GM19239 (cell line): ENCODE data around the gene ASCL2.

Source experiments
- DNase-seq: peaks from one replicate; pipeline ENCODE4 v3.0.0; 2011; ENCODE audit warnings: low spot score; ENCODE audit not compliant: insufficient read length
- FAIRE-seq: peaks from 2 replicates; lab custom pipeline; 2011; peaks lifted over from hg19 to GRCh38; lab: Jason Lieb, UNC

ASCL2 gene

DNA sequence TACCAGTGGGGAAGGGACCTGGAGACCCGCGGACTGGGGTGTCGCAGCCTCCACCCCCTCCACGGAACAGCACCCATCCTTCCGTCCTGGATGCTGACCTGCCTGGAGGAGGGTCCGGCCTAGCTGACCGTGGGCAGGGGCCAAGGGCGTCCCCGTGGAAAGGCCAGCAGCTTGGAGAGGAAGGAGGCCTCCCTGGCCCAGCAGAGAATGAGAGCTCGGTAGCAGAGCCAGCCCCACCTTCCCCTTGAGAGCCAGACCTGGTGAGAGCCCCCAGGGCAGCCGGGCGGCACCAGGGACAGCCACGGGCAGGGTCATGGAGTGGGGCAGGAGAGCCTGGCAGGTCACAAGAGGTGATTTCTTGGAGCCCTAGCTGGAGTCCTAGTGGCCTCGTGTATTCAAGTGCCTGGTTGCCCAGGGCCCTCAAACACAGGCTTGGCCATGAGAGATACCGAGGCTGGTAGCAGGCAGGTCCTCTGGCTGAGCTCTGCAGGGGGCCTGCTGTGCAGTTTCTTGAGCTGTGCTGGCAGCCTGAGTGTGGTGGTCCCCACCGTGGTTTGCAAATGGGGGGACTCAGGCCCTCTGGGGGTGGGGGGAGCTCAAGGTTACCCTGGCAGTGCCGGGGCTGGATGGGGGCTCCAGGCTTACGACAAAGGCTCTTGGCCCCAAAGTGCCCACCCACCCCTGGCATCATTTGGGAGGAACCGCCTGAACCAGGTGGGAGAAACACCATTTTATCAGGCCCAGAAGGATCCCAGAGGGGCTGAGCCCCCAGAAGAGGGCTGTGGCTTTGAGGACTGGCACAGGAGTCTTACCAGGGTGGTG is 39.1 kb upstream of the ASCL2 start:
- no peak for DNase-seq
- no peak for FAIRE-seq

DNA sequence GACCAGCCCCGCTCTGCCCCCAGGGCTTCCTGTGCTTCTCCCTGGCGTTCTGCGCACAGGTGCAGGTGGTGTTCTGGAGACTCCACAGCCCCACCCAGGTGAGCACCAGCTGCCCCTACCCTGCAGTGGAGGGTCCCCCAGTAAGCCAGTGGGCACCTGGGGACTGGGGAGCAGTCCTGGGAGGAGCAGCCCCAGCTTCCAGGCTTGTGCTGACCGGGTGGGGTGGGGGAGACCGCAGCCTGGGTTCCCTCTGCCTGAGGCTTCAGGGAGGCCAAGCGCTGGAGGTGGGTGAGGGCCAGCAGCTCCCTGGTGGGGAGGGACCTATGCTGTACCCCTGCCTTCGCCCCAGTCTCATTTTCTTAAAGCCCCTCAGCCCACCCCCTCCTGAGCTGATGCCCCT is 38.3 kb upstream of the ASCL2 start:
- FAIRE-seq, result no peak
- DNase-seq, result no peak

DNA sequence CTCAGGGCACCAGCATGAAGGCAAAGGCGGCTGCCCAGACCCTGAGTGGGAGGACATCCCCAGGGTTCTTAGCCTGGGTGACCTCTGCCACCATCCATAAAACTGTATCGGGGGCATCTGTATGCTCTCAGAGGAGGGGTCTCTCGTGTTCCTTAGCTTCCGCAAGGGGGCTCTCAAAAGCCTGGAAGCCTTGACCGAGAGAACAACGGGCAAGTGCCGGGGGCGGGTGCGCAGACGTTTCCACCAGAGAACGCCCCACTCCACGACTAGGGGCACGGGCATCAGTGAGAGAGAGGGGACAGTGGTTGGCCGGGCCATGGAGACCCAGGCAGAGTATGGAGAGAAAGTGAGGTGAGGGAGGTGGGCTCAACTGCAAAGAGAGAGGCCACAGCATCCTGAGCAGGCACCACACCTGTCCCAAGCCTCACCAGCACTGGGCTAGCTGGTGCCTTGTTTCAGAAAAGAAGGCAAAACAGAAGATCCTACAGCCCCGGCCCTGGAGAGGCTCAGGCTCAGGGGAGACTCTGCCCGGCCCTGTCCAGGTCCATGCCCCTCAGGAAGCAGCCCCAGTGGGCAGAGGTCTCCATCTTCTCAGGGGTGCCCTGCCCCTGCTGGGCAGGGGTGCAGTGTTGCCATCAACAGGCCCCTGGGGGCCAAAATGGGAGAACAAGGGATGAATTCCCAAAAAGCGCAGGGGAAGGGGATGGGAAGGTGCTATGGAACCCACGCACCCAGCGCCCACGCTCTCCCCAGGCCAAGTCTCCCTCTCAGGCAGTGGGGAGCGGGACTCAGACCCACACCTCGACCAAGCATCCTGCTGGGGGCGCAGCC is 37.3 kb upstream of the ASCL2 start:
- no peak for FAIRE-seq
- DNase-seq, result no peak

DNA sequence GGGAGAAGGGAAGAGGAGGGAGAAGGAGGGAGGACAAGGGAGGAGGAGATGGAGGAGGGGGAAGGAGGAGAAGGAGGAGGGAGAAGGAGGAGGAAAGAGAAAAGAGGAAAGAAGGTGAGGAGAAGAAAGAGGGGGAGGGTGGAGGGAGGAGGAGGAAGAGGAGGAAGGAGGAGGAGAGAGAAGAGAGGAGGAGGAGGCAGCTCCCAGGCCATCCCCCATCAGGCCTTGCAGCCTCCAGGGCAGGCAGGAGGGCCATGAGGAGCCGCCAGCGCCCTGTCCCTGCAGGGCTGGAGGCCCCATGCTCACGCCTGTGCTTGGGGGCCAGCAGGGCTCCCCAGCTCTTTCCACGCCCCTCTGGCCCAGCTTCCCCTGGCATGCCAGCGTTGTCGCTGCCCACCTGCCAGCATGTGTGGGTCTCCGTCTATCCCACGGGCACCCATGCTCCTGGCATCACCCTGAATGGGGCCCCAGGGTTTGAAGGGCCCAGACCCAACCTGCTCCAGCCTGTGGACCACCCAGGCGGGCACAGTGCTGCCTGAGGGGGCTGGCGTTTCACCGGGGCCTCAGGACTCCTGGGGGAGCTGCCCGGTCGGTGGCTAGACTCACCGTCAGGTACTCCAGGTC is 36.6 kb upstream of the ASCL2 start:
- no peak for FAIRE-seq
- no peak for DNase-seq

DNA sequence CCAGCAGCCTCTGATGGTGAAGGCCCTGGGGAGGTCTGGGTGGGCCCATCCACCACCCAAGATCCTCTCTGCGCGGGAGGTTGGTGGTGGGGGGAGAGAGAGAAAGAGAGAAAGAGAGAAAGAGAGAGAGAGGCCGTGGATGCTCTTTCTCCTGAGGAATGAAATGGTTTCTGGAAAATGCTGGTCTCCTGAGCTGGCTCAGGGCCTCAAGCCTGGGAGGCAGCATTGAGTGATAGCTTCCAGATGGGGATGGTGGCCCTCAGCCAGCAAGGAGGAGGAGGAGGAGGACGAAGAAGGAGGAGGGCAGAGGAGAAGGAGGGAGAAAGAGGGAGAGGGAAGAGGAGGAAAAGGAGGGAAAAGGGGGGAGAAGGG is 36.0 kb upstream of the ASCL2 start:
- FAIRE-seq (no peak), DNase-seq (no peak)

DNA sequence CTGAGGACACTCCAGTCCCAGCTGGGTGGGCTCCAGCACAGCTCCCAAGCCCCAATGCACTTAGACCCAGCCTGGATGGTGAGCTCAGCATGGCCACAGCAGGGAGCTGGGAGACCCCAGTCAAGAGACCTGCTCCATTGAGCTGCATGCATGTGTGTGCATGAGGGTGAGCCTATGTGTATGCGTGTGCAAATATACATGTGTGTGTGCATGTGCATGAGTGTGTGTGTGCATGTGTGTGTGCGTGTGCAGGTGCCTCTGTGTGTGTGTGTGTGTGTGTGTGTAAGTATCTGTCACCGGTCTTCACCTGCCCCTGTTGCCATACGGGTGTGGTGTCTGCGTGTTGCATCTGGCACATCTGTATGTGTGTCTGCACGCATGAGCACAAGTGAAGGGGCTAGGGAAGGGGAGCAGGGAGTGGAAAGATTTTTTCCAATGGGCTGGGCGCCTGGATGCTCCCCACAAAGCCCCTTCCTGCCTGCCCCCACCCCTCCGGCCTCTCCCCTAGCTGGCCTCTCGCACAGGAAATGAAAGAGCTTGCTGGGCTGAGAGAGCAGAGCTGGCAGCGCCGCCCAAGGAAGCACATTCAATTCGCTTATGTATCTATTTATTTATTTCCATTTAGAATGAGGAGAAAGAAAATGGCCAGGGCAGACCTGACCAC is 35.5 kb upstream of the ASCL2 start:
- FAIRE-seq (no peak), DNase-seq (no peak)

DNA sequence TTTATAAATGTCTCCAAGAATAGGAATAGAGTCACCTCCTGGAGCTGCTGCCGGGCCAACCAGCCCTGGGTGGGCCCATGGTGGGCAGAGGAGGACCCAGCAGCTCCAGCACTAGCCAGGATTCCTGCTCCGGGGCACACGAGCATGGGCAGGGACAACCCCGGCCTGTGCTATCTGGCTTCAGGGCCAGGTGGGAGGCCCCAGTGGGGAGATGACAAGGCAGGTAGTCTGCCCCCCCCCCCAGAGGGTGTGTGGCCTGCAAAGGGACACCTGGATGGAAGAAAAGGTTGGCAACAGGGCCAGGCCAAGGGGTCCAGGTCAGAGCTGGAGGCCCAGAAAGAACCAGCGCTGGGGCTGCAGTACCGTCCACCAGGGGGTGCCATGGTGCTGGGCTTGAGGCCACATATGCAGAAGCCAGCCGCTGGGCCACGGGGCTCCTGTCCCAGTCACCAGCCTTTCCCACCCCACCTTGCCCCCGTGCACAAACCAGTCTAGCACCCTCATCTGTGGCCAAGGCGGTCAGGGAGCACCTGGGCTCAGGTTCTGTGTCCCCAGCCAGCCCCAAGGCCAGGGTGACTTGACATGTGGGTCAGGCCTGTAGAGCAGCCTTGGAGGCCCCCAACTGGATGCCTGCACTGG is 34.9 kb upstream of the ASCL2 start:
- DNase-seq (peak; percentile 86), FAIRE-seq (peak; percentile 77)

DNA sequence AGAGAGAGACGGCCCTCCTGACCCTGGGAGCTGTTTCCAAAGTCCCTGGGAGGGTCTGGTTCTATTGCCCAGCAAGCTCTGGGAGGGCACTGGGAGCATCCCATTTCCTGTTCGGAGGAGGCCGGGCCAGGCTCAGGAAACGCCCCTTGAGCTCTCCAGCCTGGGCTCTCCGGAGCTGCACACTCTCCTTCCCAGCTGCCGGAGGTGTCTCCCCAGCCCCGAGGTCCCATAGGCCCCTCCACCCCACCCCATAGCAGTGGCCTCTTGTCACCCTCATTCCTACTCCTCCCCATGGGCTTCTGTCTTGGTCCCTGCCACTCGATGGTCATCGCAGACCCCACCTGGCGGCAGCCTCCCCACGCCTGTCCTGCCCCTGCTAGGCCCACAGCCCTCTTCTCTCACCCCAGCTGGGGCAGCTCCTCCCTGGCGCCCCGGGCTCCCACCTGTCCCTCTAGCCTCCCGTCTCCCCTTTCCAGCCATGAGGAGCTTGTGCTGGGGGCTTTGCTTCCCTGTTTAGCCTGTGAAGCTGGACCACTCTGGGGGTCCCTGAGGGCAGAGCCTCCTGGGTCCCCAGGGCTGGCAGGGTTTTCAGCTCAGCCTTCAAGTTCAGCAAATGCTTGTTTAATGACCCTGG is 34.2 kb upstream of the ASCL2 start:
- DNase-seq (no peak), FAIRE-seq (no peak)

DNA sequence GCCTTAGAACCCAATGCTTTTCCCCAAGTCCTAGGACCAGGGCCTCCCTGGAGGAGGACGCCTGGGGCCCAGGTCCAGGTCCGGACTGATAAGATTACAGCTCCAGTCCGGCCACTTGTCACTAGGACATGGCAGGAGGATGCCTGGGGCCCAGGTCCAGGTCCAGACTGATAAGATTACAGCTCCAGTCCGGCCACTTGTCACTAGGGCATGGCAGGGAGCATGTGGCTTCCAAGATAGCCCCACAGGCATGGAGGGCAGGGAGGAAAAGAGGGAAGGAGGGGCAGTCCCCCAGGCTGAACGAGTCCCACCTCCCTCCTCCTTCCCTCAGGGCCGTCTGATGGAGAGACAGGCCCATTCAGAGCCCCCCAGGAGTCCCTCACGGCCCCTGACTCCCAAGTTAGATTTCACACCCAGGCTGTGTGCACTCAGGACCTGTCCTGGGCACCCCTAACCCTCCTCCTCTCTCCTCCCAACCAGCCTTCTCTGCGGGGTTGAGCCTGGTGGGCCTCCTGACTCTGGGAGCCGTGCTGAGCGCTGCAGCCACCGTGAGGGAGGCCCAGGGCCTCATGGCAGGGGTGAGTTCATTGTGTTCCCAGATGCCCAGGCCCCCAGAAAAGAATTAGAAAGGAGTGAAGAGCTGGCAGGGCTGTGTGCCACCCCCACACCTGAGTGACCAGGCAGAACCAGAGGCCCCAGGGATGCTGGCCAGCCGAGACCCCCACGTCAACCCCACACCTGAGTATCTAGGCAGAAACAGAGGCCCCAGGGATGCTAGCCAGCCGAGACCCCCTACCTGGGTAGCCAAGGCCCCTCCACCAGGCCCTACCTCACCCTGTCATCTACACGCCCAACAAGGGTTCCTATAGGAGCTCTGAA is 33.5 kb upstream of the ASCL2 start:
- FAIRE-seq (no peak), DNase-seq (no peak)

DNA sequence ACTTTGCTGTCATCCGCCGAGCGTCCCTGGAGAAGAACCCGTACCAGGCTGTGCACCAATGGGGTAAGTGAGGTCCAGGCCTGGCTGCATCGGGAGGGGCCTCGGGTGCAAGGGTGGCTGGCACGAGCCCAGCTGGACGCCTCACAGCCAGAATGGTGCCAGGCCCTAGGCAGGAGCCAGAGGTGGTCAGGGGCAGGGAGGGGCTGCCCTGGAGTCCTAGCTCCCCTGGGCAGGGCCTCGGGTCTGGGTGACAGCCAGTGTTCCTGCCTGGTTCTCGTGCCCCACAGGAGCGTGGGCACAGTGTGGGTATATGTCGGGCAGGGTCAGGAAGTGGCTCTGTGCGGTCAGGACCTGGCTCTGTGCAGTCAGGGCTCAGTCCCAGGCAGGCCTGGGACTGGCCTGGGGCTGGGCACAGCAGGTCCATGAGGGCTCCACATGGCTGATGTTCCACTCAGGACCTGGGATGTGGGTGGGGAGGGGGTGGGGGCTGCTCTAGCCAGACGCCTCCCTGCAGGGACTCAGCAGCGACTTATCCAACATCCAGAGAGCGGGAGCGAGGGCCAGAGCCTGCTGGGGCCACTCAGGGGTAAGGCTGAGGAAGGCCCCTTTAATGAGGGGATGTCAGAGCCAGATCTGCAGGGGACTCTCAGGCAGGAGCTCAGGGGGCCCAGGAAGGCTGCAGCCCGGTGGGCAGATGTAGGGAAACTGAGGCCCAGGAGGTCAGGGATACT is 32.7 kb upstream of the ASCL2 start:
- DNase-seq (no peak), FAIRE-seq (no peak)

DNA sequence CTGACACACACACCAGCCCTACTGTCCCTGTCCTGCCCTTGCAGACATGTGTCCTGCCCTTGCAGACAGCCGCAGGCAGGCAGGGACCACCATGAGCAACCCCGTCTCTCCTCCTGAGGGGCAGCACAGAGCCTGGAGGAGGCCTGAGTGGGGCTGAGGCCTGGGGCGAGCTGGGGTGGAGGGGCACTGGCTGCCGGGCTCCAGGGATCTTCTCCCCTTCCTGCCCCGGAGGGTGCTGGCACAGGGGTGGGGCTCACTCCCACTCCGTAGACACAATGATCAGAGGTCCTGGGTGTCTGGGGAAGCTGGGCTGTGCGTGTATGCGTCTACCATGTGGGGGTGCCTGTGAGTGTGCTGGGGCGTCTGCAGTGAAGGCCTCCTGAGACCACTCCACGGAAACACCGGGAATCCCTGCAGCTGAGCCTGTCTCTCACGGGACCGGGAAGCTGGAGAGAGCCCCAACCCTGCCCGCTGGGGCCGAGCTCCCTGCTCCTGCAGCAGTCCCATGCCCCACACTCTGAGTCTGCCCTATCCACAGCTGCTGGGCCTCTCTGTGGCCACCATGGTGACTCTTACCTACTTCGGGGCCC is 32.0 kb upstream of the ASCL2 start:
- no peak for FAIRE-seq
- DNase-seq, result no peak

DNA sequence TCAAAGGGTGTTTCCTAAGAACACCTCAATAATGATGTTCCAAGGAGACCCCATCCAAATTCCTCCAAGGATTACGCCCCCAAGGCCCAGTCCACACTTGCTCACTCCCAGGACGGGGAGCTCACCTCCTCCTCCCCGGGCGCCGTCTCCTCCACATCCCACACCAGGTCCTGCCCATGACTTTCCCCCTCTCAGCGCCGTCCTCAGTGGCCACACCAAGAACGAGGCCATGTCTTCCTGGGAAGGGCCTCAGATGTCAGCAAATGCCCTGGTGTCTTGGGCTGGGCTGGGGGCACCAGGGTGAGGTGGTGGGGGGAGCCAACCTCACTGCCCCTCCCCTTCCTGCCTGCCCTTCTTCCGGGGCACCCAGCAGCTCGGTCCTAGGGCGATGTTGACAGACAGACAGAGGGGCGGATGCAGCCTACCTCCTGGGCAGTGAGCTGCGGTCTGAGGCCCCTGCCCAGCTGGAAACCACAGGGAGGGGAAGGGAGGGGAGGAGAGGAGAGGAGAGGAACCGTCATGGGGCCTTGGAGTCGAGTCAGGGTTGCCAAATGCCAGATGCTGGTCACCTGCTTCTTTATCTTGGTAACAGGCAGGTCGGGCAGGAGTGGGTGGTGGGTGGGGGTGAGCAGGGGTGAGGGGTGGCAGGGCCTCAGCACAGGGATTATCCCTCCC is 31.4 kb upstream of the ASCL2 start, which contains the start of the genes C11orf21 and TSPAN32:
Gene C11orf21, minus strand, starts transcription at position 288 of the 675 bp plus-strand sequence. Its CDS starts 110 bp downstream, at position 178.
Gene TSPAN32, plus strand, starts transcription at position 383 of the 675 bp plus-strand sequence. Its CDS starts 137 bp downstream, at position 520.
- DNase-seq (peak; percentile 71), FAIRE-seq (peak; percentile 44)

DNA sequence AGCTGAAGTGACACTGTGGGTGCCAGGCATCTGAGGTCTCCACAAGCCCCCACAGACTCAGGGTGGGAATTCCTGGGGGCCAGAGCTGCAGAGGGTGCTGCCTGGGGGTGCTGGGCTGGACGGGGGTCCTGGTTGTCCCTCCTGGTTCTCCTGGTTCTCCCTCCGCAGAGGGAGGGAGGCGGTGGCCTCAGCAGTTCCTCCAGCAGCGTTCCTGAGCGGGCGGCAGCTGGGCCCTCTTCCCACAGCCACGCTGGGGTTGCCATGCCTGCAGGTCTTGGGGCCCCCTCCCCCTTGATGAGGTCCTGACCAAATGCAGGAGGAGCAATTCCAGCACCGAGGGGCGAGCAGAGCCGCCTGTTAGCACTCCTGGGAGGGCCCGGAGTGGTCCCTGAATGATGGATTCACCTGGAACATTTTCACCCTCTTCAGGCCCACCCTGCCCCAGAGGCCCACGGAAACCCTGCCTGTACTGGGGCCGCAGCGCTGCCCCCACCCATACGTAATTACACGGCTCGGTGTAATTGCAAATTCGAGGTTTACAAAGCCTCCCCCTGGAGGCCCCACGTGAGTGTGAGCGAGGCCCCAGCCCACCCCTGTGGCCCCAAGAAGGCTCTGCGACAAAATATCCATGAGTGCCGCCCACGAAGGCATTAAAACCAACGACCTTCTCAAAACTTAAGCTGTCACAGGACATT is 30.7 kb upstream of the ASCL2 start:
- no peak for DNase-seq
- FAIRE-seq, result no peak

DNA sequence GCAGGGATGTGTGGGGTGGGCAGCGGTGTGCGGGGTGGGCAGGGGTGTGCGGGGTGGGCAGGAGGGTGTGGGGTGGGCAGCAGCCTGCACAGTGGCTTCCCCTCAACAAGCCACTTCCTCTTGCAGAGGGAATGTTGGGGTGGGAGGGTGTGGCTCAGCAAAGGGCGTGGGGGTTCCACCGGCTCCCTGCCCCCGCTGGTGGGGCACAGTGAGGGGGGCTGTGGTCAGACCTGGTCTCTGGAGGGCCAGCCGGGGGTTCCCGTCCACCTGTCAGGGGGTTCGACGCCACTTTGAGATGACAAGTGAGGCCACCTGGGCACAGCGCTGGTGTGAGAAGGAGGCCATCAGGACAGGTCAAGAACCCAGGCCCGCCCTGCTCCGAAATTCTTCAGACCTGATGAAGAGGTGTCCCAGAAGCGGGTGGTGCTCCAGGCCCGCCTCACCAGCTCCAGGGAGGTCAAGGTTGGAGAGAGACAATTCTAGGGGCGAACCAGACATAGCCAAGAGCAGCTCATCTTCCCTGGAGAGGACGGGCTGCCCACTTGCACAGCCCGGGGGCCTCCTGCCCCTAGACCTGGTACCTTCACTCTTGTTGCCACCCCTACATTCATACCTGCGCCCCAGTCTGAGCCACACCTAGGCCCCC is 30.0 kb upstream of the ASCL2 start:
- DNase-seq, result no peak
- FAIRE-seq, result no peak

DNA sequence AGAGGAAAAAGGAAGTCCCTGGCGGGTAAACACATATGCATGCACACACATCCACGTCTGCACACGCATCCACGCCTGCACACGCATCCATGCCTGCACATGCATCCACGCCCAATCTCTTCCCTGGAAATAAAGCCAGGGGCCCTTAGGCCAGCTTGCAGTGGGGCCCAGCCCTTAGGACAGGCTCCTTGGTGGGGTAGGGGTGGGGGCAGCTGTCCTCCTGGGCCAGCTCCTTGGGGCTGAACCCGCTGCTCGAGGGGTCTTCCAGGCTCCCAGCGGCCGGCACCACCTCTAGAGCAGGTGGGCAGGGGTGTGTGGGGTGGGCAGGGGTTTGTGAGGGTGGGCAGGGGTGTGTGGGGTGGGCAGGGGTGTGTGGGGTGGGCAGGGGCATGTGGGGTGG is 29.4 kb upstream of the ASCL2 start:
- no peak for FAIRE-seq

More for the DNA sequence above, 29.4 kb upstream of the ASCL2 start:
- no peak for DNase-seq
